GM19395 (cell line): Measurements from ENCODE around the gene LHX2.
A peak's percentile ranks its signal among the peaks of the same experiment; 100 is the strongest.

Source experiments
- ATAC-seq: cut with Tn5 transposase; IDR thresholded peaks from one replicate; pipeline ENCODE4 v1.9.1; 2021; ENCODE audit warnings: mild to moderate bottlenecking, moderate library complexity; ENCODE audit not compliant: unreplicated experiment

The LHX2 gene

GRCh38 chr9:124052401-124052800 lies 40.8 kb downstream of the LHX2 start:
- ATAC-seq = no peak

GRCh38 chr9:124054582-124055227 lies 43.1 kb downstream of the LHX2 start:
- peak; percentile 97 for ATAC-seq

- ATAC-seq = no peak
Observed at GRCh38 chr9:124060844-124061605, 49.5 kb downstream of the LHX2 start.

GRCh38 chr9:124062172-124062571 lies 50.6 kb downstream of the LHX2 start:
- ATAC-seq = no peak

GRCh38 chr9:124066783-124067577 lies 55.4 kb downstream of the LHX2 start:
- ATAC-seq = no peak

GRCh38 chr9:124068251-124068650 lies 56.7 kb downstream of the LHX2 start:
- no peak for ATAC-seq

GRCh38 chr9:124074746-124075145 lies 63.2 kb downstream of the LHX2 start:
- no peak for ATAC-seq

GRCh38 chr9:124075761-124076160 lies 64.2 kb downstream of the LHX2 start:
- no peak for ATAC-seq

GRCh38 chr9:124077915-124078572 lies 66.5 kb downstream of the LHX2 start:
- ATAC-seq = no peak

- no peak for ATAC-seq
Observed at GRCh38 chr9:124078641-124079040, 67.1 kb downstream of the LHX2 start.

GRCh38 chr9:124079176-124079925 lies 67.8 kb downstream of the LHX2 start:
- ATAC-seq = no peak

GRCh38 chr9:124082622-124083021 lies 71.1 kb downstream of the LHX2 start:
- ATAC-seq = no peak
